Limb (tissue), 2 donors: ENCODE results near the gene CGB5.
A peak's percentile ranks its signal among the peaks of the same experiment; 100 is the strongest.
"Not testable (repeated sequence)": the region's sequence is repeated elsewhere in the genome, so short reads cannot be mapped to it uniquely, and the experiment has no call there.

Experiments used
- DNase-seq, 2 donors: peaks; one replicate each; pipeline ENCODE4 v3.0.0-alpha.2; 2016; ENCODE audit errors: extremely low spot score in 2 of 2

CGB5 gene

DNA sequence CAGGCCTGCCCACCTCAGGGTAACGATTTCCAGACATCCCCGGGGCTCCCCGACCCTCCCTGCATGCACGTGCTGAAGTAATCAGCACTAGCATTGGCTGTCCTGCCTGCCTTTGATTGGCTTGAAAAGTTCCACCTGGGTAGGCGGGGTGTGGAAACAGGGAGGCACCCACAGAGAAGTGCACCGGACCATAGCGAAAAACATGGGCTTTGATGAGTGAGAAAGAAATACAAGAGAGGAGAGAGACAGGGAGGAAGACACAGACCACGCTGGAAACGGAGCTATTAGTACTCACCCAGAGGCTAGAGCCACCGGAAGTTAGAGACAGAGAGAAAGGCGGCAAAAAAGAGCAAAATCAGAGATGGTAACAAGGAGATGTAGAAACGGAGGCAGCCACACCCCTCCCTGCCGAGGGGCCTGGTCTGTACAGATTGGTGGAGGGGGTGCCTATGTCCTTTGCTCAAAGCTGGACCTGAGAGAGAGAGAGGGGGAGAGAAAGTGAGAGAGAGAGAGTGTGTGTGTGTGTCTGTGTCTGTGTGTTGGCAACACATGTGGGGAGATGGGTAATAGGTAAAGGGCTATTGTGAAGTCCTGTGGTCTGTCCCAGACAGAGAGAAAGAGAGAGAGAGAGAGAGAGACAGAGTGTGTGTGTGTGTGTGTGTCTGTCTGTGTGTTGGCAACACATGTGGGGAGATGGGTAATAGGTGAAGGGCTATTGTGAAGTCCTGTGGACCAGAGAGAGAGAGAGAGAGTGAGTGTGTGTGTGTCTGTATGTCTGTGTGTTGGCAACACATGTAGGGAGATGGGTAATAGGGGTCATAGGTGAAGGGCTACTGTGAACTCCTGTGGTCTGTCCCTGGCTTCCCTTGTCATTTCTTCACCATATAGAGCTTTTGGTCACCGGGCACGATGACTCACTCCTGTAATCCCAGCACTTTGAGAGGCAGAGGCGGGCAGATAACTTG lies 22.4 kb upstream of the CGB5 start:
- no peak for DNase-seq

DNA sequence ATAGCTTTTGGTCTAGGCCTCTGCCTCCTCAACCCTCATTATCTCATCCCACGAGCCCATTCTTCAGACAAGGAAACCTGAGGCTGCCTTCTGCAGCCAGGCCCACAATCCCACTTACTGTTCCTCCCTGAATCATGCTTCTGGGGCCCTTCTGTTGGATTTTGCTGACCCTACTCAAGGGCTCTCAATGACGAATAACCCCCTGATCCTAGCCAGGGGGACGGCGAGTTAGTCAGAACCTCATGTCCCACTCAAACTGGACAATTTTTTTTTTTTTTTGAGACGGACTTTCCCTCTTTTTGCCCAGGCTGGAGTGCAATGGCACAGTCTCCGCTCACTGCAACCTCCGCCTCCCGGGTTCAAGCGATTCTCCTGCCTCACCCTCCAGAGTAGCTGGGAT lies 21.5 kb upstream of the CGB5 start:
- DNase-seq: no peak

DNA sequence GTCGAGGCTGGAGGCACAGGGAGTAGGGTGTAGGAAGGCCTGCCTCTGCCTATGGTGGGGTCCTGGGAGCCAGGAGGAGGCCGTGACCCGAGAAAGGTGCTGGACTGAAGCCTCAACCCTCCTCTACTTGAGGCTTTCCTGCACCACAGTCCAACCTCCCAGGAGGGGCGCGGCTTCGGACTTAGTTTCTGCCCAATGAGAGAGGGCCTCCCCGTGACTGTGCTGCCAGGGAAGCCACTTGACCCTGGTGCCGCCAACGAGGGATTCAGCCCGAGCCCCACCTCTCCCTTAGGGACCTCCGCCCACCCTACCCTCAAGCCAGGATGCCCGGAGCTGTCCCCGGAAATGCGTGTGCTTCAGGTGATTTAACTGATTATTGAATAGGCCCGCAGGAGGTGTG lies 19.4 kb upstream of the CGB5 start, which contains the start of gene CGB3:
Gene CGB3 (minus strand): TSS at position 101 of the 400 bp plus-strand sequence. CDS start 362 bp downstream, outside the sequence.
- not testable (repeated sequence) for DNase-seq

DNA sequence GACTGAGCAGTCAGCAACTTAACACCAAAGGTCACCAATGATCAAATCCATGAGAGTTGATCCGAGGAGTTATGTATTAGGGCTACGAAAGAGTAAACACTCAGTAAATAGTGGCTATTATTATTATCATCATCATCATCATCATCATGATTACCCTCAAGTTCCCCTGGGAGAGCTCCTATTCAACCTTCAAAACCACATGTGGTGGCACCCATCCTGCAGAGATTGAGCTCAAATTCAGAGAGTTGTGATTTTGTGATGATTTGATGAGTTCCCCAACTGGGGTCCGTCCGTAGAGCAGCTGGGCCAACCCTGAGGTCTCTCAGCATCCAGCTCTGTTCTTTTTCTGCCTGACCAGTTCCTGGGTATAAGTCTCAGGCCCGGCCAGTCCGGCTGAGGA lies 18.6 kb upstream of the CGB5 start:
- DNase-seq: not testable (repeated sequence)

DNA sequence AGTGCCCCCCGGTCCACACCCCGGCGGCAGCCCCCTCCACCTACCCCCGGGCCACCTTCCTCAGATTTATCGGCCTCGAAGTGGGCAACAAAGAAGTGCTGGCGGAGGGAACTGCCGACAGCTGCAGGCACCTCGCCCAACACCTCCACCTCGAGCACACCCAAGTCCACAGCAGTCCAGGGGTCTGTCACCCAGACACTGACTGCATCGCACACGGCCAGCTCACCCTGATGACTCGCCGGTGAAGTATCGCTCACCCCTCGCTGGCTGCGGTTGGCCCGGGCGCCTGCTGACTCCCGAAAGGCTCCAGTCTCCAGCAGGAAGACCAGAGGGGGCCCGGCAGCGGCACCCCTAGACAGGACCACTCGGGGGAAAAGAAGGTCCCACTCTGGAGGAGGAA lies 18.0 kb upstream of the CGB5 start:
- DNase-seq: not testable (repeated sequence)

DNA sequence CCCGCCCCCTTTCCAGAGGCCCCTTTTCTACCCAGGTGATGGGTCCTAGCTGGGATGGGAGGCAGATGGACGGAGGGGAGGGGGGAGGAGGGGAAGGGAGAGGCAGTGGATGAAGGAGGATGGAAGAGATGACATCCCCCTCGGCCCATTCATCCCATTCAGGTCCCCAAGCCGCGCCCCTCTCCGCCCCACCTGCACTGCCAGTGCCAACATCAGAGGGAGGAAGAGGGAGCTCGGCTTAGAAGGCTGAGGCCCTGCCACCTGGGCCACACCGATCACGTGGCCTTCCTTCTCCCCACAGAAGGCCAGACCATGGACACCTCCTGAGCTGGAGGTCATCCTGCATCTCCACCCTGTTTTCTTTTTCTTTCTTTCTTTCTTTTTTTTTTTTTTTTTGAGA lies 15.0 kb upstream of the CGB5 start:
- not testable (repeated sequence) for DNase-seq

DNA sequence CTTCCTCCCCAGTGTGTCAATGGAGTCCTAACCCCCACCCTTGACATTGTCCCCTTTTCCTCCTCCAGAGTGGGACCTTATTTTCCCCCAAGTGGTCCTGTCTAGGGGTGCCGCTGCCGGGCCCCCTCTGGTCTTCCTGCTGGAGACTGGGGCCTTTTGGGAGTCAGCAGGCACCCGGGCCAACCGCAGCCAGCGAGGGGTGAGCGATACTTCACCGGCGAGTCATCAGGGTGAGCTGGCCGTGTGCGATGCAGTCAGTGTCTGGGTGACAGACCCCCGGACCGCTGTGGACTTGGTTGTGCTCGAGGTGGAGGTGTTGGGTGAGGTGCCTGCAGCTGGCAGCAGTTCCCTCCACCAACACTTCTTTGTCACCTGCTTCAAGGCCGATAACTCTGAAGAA lies 13.9 kb upstream of the CGB5 start:
- DNase-seq: not testable (repeated sequence)

DNA sequence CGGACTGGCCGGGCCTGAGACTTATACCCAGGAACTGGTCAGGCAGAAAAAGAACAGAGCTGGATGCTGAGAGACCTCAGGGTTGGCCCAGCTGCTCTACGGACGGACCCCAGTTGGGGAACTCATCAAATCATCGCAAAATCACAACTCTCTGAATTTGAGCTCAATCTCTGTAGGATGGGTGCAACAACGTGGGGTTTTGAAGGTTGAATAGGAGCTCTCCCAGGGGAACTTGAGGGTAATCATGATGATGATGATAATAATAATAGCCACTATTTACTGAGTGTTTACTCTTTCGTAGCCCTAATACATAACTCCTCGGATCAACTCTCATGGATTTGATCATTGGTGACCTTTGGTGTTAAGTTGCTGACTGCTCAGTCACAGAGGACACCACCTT lies 13.3 kb upstream of the CGB5 start:
- not testable (repeated sequence) for DNase-seq

DNA sequence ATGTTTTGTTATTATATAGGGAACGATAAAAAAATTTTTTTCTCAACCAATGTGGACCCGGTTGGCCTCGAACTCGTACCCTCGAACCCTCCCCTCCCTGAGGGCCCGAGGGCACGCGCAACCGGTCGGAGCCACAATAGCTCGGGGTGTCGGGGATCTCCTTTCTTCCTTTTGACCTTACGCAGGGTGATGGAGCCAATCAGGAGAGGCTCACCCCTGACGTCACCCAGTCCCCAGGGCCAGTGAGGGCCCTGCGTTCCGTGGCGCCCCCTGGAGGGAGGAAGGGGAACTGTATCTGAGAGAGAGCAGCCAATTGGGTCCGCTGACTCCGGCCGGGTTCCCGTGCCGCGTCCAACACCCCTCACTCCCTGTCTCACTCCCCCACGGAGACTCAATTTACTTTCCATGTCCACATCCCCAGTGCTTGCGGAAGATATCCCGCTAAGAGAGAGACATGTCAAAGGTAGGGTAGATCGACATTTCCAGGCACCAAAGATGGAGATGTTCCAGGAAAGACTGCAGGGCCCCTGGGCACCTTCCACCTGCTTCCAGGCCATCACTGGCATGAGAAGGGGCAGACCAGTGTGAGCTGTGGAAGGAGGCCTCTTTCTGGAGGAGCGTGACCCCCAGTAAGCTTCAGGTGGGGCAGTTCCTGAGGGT lies 11.9 kb upstream of the CGB5 start, which contains the start of gene CGB2:
Gene CGB2 (plus strand): TSS at position 249 of the 660 bp plus-strand sequence. CDS start 206 bp downstream, at position 455.
- DNase-seq: not testable (repeated sequence)

DNA sequence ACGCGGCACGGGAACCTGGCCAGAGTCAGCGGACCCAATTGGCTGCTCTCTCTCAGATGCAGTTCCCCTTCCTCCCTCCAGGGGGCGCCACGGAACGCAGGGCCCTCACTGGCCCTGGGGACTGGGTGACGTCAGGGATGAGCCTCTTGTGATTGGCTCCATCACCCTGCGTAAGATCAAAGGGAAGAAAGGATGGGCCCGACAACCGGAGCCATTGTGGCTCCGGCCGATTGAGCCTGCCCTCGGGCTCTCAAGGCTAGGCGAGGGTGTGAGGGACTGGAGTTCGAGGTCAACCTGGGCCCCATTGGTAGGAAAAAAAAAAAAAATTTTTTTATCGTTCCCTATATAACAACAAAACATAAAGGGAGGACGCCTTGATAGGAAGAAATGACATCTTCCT lies 6.8 kb upstream of the CGB5 start, which contains the start of gene CGB1:
Gene CGB1 (minus strand): TSS at position 81 of the 400 bp plus-strand sequence. CDS start 184 bp downstream, outside the sequence.
- not testable (repeated sequence) for DNase-seq

DNA sequence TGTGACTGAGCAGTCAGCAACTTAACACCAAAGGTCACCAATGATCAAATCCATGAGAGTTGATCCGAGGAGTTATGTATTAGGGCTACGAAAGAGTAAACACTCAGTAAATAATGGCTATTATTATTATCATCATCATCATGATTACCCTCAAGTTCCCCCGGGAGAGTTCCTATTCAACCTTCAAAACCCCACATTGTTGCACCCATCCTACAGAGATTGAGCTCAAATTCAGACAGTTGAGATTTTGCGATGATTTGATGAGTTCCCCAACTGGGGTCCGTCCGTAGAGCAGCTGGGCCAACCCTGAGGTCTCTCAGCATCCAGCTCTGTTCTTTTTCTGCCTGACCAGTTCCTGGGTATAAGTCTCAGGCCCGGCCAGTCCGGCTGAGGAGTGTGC lies 5.5 kb upstream of the CGB5 start:
- not testable (repeated sequence) for DNase-seq

DNA sequence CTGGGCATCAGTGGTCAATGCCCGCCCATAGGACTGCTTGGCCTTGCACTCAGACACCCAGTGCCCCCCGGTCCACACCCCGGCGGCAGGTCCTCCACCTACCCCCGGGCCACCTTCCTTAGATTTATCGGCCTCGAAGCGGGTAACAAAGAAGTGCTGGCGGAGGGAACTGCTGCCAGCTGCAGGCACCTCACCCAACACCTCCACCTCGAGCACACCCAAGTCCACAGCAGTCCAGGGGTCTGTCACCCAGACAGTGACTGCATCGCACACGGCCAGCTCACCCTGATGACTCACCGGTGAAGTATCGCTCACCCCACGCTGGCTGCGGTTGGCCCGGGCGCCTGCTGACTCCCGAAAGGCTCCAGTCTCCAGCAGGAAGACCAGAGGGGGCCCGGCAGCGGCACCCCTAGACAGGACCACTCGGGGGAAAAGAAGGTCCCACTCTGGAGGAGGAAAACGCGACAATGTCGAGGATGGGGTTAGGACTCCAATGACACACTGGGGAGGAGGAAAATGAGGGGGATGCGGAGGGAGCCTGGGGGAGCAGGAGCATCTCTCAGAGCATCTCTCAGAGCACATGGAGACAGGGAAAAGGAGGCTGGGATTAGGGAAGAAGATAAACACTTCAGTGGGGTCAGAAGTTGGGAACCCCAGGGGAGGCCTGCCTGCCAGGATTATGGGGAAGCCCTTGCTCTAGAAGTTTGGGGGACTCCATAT lies 4.9 kb upstream of the CGB5 start:
- not testable (repeated sequence) for DNase-seq

DNA sequence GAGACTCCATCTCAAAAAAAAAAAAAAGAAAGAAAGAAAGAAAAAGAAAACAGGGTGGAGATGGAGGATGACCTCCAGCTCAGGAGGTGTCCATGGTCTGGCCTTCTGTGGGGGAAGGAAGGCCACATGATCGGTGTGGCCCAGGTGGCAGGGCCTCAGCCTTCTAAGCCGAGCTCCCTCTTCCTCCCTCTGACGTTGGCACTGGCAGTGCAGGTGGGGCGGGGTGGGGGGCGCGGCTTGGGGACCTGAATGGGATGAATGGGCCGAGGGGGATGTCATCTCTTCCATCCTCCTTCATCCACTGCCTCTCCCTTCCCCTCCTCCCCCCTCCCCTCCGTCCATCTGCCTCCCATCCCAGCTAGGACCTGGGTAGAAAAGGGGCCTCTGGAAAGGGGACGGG lies 3.9 kb upstream of the CGB5 start:
- not testable (repeated sequence) for DNase-seq

DNA sequence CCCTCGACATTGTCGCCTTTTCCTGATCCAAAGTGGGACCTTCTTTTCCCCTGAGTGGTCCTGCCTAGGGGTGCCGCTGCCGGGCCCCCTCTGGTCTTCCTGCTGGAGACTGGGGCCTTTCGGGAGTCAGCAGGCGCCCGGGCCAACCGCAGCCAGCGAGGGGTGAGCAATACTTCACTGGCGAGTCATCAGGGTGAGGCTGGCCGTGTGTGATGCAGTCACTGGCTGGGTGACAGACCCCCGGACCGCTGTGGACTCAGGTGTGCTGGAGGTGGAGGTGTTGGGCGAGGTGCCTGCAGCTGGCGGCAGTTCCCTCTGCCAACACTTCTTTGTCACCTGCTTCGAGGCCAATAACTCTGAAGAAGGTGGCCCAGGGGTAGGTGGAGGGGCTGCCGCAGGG lies 1.5 kb upstream of the CGB5 start:
- no peak for DNase-seq

DNA sequence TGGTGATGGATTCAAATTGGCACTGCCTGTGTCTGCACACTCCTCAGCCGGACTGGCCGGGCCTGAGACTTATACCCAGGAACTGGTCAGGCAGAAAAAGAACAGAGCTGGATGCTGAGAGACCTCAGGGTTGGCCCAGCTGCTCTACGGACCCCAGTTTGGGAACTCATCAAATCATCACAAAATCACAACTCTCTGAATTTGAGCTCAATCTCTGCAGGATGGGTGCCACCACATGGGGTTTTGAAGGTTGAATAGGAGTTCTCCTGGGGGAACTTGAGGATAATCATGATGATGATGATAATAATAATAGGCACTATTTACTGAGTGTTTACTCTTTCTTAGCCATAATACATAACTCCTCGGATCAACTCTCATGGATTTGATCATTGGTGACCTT lies 982 bp upstream of the CGB5 start:
- not testable (repeated sequence) for DNase-seq

DNA sequence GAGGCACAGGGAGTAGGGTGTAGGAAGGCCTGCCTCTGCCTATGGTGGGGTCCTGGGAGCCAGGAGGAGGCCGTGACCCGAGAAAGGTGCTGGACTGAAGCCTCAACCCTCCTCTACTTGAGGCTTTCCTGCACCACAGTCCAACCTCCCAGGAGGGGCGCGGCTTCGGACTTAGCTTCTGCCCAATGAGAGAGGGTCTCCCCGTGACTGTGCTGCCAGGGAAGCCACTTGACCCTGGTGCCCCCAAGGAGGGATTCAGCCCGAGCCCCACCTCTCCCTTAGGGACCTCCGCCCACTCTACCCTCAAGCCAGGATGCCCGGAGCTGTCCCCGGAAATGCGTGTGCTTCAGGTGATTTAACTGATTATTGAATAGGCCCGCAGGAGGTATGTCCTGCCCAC lies 5.4 kb downstream of the CGB5 start, which contains the start of gene CGB8:
Gene CGB8 (minus strand): TSS at position 101 of the 400 bp plus-strand sequence. CDS start 372 bp downstream, outside the sequence.
- not testable (repeated sequence) for DNase-seq

DNA sequence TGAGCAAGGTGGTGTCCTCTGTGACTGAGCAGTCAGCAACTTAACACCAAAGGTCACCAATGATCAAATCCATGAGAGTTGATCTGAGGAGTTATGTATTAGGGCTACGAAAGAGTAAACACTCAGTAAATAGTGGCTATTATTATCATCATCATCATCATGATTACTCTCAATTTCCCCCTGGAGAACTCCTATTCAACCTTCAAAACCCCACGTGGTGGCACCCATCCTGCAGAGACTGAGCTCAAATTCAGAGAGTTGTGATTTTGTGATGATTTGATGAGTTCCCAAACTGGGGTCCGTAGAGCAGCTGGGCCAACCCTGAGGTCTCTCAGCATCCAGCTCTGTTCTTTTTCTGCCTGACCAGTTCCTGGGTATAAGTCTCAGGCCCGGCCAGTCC lies 6.2 kb downstream of the CGB5 start:
- DNase-seq: not testable (repeated sequence)

DNA sequence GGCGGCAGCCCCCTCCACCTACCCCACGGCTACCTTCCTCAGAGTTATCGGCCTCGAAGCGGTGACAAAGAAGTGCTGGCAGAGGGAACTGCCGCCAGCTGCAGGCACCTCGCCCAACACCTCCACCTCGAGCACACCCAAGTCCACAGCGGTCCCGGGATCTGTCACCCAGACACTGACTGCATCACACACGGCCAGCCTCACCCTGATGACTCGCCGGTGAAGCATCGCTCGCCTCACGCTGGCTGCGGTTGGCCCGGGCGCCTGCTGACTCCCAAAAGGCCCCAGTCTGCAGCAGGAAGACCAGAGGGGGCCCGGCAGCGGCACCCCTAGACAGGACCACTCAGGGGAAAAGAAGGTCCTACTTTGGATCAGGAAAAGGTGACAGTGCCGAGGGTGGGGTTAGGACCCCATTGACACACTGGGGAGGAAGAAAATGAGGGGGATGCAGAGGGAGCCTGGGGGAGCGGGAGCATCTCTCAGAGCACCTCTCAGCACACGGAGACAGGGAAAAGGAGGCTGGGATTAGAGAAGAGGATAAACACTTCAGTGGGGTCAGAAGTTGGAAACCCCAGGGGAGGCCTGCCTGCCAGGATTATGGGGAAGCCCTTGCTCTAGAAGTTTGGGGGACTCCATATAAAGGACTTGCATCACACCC lies 6.9 kb downstream of the CGB5 start:
- DNase-seq: not testable (repeated sequence)

DNA sequence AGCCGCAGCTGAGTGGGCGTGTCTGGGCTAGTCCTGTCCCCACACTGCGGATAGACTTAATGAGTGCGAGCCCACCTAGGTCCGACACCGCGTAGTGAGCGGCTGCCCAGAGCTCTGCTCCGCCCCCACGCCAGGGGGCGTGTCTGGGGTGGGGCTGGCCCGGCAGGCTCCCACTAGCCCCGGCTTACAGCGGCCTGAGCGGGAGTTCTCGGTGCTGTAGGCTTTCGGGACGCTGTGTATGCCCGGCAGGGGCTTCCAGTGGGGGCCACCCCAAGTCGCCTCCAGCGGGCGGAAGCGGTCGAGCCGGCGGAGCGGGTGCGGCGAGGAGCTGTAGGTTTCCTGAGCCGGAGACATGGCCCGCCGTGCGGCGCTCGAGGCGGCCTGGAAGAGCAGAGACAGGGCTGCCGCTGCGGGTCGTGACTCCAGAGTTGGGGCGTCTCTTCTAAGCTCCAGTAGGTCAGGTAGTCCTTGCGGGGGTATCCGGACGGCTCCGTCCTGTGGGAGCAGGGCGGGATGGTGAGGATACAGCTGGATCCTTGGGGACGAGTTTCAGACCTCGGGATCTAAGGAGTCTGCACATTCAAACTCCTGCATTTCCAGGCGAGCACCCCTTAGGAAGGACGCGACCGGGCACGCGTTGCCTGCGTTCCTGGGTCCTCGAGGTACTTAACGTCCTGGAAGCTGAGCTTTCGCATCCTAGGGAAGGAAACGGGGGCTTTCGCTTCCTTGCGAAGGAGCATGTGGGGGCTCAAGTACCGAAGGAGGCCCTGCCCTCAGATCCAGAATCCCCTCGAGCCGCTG lies 12.7 kb downstream of the CGB5 start:
- DNase-seq: peak in 1 of 2 donors; percentile 62
